ENCODE measurements around the gene EFTUD2.

Gene EFTUD2

DNA sequence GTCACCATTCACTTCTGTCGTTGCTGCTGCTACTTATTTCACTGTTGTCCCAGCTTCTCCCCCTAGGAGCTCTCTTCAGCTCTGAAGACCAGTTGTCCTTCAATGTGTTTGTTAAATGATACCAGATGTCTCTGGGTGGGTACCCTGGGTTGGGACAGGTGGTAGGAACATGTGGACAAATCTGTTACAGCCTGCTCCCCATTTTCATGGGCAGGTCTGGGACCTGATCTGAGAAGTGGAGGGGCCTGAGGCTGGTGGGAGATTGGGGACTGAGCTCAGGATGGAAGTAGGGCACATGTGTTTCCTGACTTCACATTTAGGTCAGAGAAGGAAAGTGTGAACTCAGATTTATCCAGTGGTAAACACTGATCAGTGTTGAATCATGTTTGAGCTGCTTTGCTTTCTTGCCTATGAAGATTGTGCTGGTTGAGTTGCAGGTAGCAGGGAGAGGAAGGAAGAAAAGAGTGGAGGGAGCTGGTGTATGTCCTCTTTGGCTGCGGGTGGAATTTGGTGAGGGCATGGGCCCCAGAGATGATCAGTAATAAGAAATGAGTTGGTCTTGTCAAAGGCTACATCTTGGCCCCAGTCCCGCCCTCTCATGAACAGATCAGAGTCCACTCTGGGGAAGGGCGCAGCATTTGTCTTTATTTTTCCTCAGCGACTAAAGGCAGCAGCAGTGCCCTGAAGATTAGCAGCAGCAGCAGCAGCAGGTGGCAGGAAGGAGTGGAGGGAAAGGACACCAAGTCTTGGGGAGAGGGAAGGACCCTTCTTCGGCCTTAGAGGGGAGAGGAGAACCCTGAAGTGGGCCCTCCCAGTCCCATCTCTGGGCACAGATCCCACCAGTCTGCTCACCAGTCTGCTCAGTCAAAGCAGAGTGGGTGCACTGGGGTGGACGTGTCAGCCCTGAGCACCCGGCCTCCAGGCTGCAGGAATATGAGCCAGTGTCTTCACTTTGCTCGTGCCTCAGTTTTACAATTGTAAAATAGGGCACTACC, 6.1 kb upstream of the EFTUD2 start:
- H3K27me3 ChIP-seq (ENCODE audit: control insufficient read depth in 5 of 5, insufficient read depth in 4 of 5, low read length in 5 of 5), result no peaks in the 10 kb centered on the region
- H3K4me1 ChIP-seq (ENCODE audit: control insufficient read depth in 5 of 5, insufficient read depth in 5 of 5, low read length in 5 of 5), result peaks cover 7 to 37% (median 21%) of the 10 kb centered on the region in 5 donors
- H3K9me3 ChIP-seq (ENCODE audit: control insufficient read depth in 5 of 5, low read length in 5 of 5), result no peaks in the 10 kb centered on the region
- no peaks in the 10 kb centered on the region for H3K36me3 ChIP-seq (ENCODE audit: control insufficient read depth in 5 of 5, insufficient read depth in 5 of 5, low read length in 5 of 5)
- no peak overlapping the region for H3K27ac ChIP-seq (ENCODE audit: low read depth, low read length)
- H3K9ac ChIP-seq (ENCODE audit: low read length in 5 of 5), result no peak overlapping the region
- no peak overlapping the region for H3K4me3 ChIP-seq (ENCODE audit: low read depth in 1 of 5, low read length in 5 of 5)

- H3K27ac ChIP-seq (ENCODE audit: low read depth, low read length), result no peak overlapping the region
- H3K9me3 ChIP-seq (ENCODE audit: control insufficient read depth in 5 of 5, low read length in 5 of 5), result no peaks in the 10 kb centered on the region
- H3K27me3 ChIP-seq (ENCODE audit: control insufficient read depth in 5 of 5, insufficient read depth in 4 of 5, low read length in 5 of 5), result no peaks in the 10 kb centered on the region
- peaks cover 7 to 43% (median 29%) of the 10 kb centered on the region in 5 donors for H3K4me1 ChIP-seq (ENCODE audit: control insufficient read depth in 5 of 5, insufficient read depth in 5 of 5, low read length in 5 of 5)
- H3K4me3 ChIP-seq (ENCODE audit: low read depth in 1 of 5, low read length in 5 of 5), result no peak overlapping the region
- H3K36me3 ChIP-seq (ENCODE audit: control insufficient read depth in 5 of 5, insufficient read depth in 5 of 5, low read length in 5 of 5), result no peaks in the 10 kb centered on the region
- H3K9ac ChIP-seq (ENCODE audit: low read length in 5 of 5), result peak overlapping the region in 1 of 5 donors; percentile 3
Measured at GRCh38 chr17:44904001-44904984, 5.0 kb upstream of the EFTUD2 start.

- Histone ChIP-seq H3K27ac (ENCODE audit: low read depth, low read length) (no peak overlapping the region), H3K9me3 (ENCODE audit: control insufficient read depth in 5 of 5, low read length in 5 of 5) (no peaks in the 10 kb centered on the region), H3K4me1 (ENCODE audit: control insufficient read depth in 5 of 5, insufficient read depth in 5 of 5, low read length in 5 of 5) (peaks cover 11 to 53% (median 39%) of the 10 kb centered on the region in 5 donors), H3K36me3 (ENCODE audit: control insufficient read depth in 5 of 5, insufficient read depth in 5 of 5, low read length in 5 of 5) (no peaks in the 10 kb centered on the region), H3K9ac (ENCODE audit: low read length in 5 of 5) (peak overlapping the region in 1 of 5 donors; percentile 3), H3K4me3 (ENCODE audit: low read depth in 1 of 5, low read length in 5 of 5) (no peak overlapping the region), H3K27me3 (ENCODE audit: control insufficient read depth in 5 of 5, insufficient read depth in 4 of 5, low read length in 5 of 5) (no peaks in the 10 kb centered on the region)
Measured at GRCh38 chr17:44903012-44903685, 3.9 kb upstream of the EFTUD2 start.

DNA sequence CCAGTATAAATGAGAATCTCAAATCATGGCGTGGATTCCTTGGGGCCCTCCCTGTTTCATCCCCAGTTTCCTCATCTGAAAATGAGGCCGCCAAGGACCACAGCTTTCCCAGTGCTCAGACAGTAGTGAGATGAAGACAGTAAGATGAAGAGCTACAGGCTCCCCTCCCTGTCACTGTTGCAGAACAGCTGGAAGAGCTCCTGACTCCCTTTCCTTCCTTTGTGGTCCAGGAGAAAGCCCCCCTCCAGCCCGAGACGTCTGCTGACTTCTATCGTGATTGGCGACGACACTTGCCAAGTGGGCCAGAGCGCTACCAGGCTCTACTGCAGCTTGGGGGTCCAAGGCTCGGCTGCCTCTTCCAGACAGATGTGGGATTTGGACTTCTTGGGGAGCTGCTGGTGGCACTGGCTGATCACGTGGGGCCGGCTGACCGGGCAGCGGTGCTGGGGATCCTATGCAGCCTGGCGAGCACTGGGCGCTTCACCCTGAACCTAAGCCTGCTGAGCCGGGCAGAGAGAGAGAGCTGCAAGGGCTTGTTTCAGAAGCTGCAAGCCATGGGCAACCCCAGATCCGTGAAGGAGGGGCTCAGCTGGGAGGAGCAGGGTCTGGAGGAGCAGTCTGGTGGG, 3.0 kb upstream of the EFTUD2 start:
- H3K4me1 ChIP-seq (ENCODE audit: control insufficient read depth in 5 of 5, insufficient read depth in 5 of 5, low read length in 5 of 5), result peaks cover 11 to 58% (median 39%) of the 10 kb centered on the region in 5 donors
- H3K9ac ChIP-seq (ENCODE audit: low read length in 5 of 5), result no peak overlapping the region
- H3K36me3 ChIP-seq (ENCODE audit: control insufficient read depth in 5 of 5, insufficient read depth in 5 of 5, low read length in 5 of 5), result no peaks in the 10 kb centered on the region
- no peak overlapping the region for H3K4me3 ChIP-seq (ENCODE audit: low read depth in 1 of 5, low read length in 5 of 5)
- no peaks in the 10 kb centered on the region for H3K9me3 ChIP-seq (ENCODE audit: control insufficient read depth in 5 of 5, low read length in 5 of 5)
- no peak overlapping the region for H3K27ac ChIP-seq (ENCODE audit: low read depth, low read length)
- H3K27me3 ChIP-seq (ENCODE audit: control insufficient read depth in 5 of 5, insufficient read depth in 4 of 5, low read length in 5 of 5), result no peaks in the 10 kb centered on the region

DNA sequence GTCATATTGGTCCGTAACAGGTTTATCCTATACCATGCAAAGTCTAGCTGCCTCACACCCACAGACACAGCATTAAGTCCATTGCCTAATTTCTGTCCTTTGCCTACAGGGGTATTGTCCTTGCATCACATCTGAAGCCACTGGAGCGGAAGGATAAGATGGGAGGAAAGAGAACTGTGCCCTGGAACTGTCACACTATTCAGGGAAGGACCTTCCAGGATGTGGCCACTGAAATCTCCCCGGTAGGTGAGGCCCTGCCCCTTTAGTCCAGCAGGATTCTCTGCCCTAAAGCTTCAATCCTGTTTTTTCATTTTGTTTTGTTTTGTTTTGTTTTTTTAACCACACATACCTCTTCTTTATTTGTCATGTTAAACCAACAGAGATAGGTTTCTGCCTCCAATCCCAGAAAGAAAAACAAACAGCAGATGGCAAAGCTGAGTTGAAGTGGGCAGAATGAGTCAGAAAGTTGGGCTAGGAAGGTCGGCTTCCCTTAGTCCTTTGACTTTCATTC, 2.2 kb upstream of the EFTUD2 start:
- Histone ChIP-seq H3K4me3 (ENCODE audit: low read depth in 1 of 5, low read length in 5 of 5) (no peak overlapping the region), H3K4me1 (ENCODE audit: control insufficient read depth in 5 of 5, insufficient read depth in 5 of 5, low read length in 5 of 5) (peaks cover 11 to 56% (median 39%) of the 10 kb centered on the region in 5 donors), H3K9ac (ENCODE audit: low read length in 5 of 5) (no peak overlapping the region), H3K9me3 (ENCODE audit: control insufficient read depth in 5 of 5, low read length in 5 of 5) (no peaks in the 10 kb centered on the region), H3K27ac (ENCODE audit: low read depth, low read length) (peak overlapping the region; percentile 20), H3K27me3 (ENCODE audit: control insufficient read depth in 5 of 5, insufficient read depth in 4 of 5, low read length in 5 of 5) (no peaks in the 10 kb centered on the region), H3K36me3 (ENCODE audit: control insufficient read depth in 5 of 5, insufficient read depth in 5 of 5, low read length in 5 of 5) (no peaks in the 10 kb centered on the region)

- H3K27me3 ChIP-seq (ENCODE audit: control insufficient read depth in 5 of 5, insufficient read depth in 4 of 5, low read length in 5 of 5), result no peaks in the 10 kb centered on the region
- H3K9ac ChIP-seq (ENCODE audit: low read length in 5 of 5), result no peak overlapping the region
Measured at GRCh38 chr17:44900894-44901293, 1.6 kb upstream of the EFTUD2 start.

GRCh38 chr17:44898768-44899073, 524 bp downstream of the EFTUD2 start:
- Histone ChIP-seq H3K27ac (ENCODE audit: low read depth, low read length) (peak overlapping the region; percentile 92), H3K4me1 (ENCODE audit: control insufficient read depth in 5 of 5, insufficient read depth in 5 of 5, low read length in 5 of 5) (peaks cover 10 to 51% (median 34%) of the 10 kb centered on the region in 5 donors), H3K9ac (ENCODE audit: low read length in 5 of 5) (peak overlapping the region; percentile 83 to 98 (median 94)), H3K4me3 (ENCODE audit: low read depth in 1 of 5, low read length in 5 of 5) (peak overlapping the region; percentile 84 to 99 (median 87)), H3K27me3 (ENCODE audit: control insufficient read depth in 5 of 5, insufficient read depth in 4 of 5, low read length in 5 of 5) (no peaks in the 10 kb centered on the region), H3K36me3 (ENCODE audit: control insufficient read depth in 5 of 5, insufficient read depth in 5 of 5, low read length in 5 of 5) (peaks cover 5 to 14% (median 12%) of the 10 kb centered on the region in 5 donors), H3K9me3 (ENCODE audit: control insufficient read depth in 5 of 5, low read length in 5 of 5) (no peaks in the 10 kb centered on the region)

More at GRCh38 chr17:44900894-44901293, 1.6 kb upstream of the EFTUD2 start:
- Histone ChIP-seq H3K36me3 (ENCODE audit: control insufficient read depth in 5 of 5, insufficient read depth in 5 of 5, low read length in 5 of 5) (peaks cover 0 to 3% (median 1%) of the 10 kb centered on the region in 5 donors), H3K4me3 (ENCODE audit: low read depth in 1 of 5, low read length in 5 of 5) (no peak overlapping the region), H3K4me1 (ENCODE audit: control insufficient read depth in 5 of 5, insufficient read depth in 5 of 5, low read length in 5 of 5) (peaks cover 11 to 56% (median 39%) of the 10 kb centered on the region in 5 donors), H3K27ac (ENCODE audit: low read depth, low read length) (peak overlapping the region; percentile 20), H3K9me3 (ENCODE audit: control insufficient read depth in 5 of 5, low read length in 5 of 5) (no peaks in the 10 kb centered on the region)

GRCh38 chr17:44894642-44895041, 4.6 kb downstream of the EFTUD2 start:
- Histone ChIP-seq H3K27me3 (ENCODE audit: control insufficient read depth in 5 of 5, insufficient read depth in 4 of 5, low read length in 5 of 5) (no peaks in the 10 kb centered on the region), H3K4me1 (ENCODE audit: control insufficient read depth in 5 of 5, insufficient read depth in 5 of 5, low read length in 5 of 5) (peaks cover 4 to 17% (median 15%) of the 10 kb centered on the region in 5 donors), H3K9me3 (ENCODE audit: control insufficient read depth in 5 of 5, low read length in 5 of 5) (no peaks in the 10 kb centered on the region), H3K4me3 (ENCODE audit: low read depth in 1 of 5, low read length in 5 of 5) (no peak overlapping the region), H3K9ac (ENCODE audit: low read length in 5 of 5) (no peak overlapping the region), H3K36me3 (ENCODE audit: control insufficient read depth in 5 of 5, insufficient read depth in 5 of 5, low read length in 5 of 5) (peaks cover 11 to 39% (median 24%) of the 10 kb centered on the region in 5 donors), H3K27ac (ENCODE audit: low read depth, low read length) (no peak overlapping the region)

GRCh38 chr17:44892250-44892649, 7.0 kb downstream of the EFTUD2 start:
- Histone ChIP-seq H3K36me3 (ENCODE audit: control insufficient read depth in 5 of 5, insufficient read depth in 5 of 5, low read length in 5 of 5) (peaks cover 11 to 53% (median 26%) of the 10 kb centered on the region in 5 donors), H3K27ac (ENCODE audit: low read depth, low read length) (no peak overlapping the region), H3K27me3 (ENCODE audit: control insufficient read depth in 5 of 5, insufficient read depth in 4 of 5, low read length in 5 of 5) (no peaks in the 10 kb centered on the region), H3K4me1 (ENCODE audit: control insufficient read depth in 5 of 5, insufficient read depth in 5 of 5, low read length in 5 of 5) (peaks cover 0 to 11% (median 3%) of the 10 kb centered on the region in 5 donors), H3K9ac (ENCODE audit: low read length in 5 of 5) (no peak overlapping the region), H3K4me3 (ENCODE audit: low read depth in 1 of 5, low read length in 5 of 5) (no peak overlapping the region), H3K9me3 (ENCODE audit: control insufficient read depth in 5 of 5, low read length in 5 of 5) (no peaks in the 10 kb centered on the region)

Measured in subcutaneous abdominal adipose tissue (tissue), 5 donors.